UCSD-AML1 (cell line): Measurements from ENCODE around the gene CDC42EP2.

Experiments
- DNase-seq: peaks from one replicate; lab custom pipeline; 2025; ENCODE audit not compliant: unreplicated experiment; lab: John Stamatoyannopoulos, UW

CDC42EP2 gene

DNA sequence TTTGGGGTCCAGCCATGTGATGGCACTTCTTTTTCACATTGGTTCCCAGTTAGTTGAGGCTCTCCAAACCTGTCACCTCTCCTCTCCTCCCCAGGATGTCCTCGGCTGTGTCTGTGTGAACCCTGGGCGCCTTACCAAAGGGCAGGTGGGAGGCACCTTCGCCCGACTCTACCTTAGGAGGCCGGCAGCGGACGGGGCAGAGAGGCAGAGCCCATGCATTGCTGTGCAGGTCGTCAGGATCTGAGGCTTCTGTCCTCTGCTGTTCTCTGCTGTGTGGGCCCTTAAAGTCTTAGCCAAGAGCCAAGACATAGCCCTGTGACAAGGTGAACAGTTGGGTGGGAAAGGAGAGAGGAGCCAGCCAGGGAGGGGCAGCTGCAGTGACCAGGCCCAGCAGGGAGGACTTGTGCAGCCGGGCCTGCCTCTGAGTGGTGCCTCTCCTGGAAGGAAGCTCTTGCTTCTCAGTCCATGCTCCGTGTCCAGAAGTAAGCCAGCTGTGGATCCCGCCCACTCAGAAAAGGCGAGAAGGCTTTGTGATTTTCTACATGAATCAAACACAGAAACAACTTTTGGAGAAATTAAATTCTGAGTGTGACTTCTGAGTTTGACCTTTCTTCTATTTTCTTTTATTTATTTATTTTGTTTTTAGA lies 17.5 kb upstream of the CDC42EP2 start:
- no peak for DNase-seq

GRCh38 chr11:65298131-65298535 lies 16.5 kb upstream of the CDC42EP2 start:
- no peak for DNase-seq

- DNase-seq: no peak
Observed at GRCh38 chr11:65298655-65299179, 15.9 kb upstream of the CDC42EP2 start.

DNA sequence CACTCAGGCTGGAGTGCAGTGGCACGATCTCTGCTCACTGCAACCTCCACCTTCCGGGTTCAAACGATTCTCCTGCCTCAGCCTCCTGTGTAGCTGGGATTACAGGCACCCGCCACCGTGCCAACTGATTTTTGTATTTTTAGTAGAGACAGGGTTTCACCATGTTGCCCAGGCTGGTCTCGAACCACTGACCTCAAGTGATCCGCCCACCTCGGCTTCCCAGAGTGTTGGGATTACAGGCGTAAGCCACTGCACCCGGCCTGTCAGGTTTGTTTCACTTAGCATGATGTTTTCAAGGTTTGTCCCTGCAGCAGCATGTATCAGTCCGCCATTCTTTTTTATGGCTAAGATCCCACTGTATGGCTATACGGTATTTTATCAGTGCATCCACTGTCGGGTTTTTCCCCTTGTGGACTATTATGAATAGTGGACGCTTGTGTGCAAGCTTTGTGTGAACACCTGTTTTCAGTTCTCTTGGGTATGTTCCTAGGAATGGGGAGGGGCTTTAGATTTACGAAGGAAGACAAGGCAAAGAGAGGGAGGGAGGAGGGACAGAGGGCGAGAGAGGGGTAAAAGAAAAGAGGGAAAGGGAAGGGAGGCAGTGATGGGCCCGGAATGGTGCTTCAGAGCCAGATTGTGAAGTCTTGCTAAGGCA lies 13.9 kb upstream of the CDC42EP2 start:
- no peak for DNase-seq

- DNase-seq: no peak
Observed at GRCh38 chr11:65301491-65302329, 13.0 kb upstream of the CDC42EP2 start.

GRCh38 chr11:65303555-65303954 lies 11.1 kb upstream of the CDC42EP2 start:
- DNase-seq: no peak

- no peak for DNase-seq
Observed at GRCh38 chr11:65304110-65304509, 10.6 kb upstream of the CDC42EP2 start.

DNA sequence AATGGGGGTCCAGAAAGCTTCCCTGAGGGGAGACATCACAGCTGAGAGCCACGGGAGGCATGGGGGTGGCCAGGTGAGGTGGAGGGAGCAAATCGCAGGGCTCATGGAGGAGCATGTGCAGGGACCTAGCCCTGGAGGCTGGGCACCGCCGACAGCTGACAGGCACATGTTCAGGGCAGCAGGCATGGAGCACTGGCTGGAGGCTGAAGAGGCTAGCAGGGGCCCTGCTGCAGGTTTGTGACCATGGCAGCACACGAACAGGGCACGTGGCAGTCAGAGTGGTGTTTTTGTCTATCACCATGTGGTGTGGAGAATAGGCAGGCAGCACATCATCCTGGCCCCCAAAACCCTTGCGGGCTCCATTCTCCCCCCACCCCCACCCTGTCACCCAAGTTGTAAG lies 10.1 kb upstream of the CDC42EP2 start:
- DNase-seq: no peak

GRCh38 chr11:65305501-65306268 lies 9.0 kb upstream of the CDC42EP2 start:
- no peak for DNase-seq

DNA sequence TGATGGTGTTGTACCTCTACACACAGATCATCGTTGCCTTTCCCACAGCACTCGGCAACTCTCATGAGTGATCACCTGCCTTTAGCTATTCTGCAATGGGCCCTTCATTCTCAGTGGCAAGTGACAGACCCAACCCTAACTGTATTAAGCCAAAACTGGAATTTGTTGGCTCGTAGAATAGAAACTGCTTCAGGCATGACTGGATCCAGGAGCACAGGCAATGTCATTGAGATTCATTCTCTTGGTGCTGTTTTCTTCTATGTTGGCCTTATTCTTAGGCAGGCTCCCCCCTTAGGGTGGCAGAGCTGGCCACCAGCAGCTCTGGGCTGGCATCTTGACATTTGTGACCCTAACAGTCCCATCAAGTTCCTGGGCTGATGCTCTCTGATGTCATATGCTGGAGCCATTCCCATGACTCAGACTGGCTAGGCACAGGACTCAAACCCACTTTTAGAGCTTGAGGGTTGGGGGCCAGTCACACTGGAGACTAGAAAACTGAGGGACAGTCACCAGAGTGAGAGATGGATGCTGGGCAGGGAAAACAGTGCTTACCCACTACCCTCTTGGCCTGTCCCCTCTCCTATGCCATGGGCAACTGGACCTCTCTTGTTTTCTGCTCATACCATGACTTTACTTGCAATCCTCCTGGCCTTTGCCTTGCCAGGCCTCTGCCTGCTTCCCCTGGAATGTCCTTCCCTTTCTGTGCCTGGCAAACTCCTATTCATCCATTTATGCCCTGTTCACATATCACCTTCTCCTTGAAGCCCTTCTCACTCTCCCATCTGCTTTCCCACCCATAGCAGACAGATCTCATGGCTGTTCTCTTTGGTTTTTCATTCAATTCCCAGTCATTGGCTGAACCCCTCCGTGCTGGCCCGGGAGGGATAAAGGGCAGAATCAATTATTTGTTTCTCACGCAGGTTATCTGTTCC lies 7.1 kb upstream of the CDC42EP2 start:
- DNase-seq: no peak

- peak; percentile 30 for DNase-seq
Observed at GRCh38 chr11:65308281-65308891, 6.3 kb upstream of the CDC42EP2 start.

GRCh38 chr11:65309006-65309405 lies 5.7 kb upstream of the CDC42EP2 start:
- DNase-seq: no peak

DNA sequence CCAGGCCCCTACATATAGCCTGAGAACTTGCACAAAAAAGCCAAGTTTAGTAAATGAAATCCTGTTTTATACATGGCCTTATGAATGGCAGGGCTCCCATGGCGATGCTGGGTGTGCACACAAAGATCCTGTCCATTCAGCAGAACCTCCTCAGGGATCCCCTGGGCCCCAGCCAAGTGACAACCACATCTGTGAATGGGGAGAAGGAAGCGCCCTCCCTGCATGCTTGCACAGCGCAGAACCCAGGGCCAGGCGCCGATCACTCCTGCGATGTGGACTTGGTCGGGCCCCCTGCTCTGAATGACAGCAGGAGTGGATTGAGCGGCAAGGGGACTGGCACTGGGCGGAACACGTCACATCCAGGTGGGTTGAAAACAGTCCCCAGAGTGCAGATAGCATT lies 4.5 kb upstream of the CDC42EP2 start:
- DNase-seq: no peak

GRCh38 chr11:65310736-65311135 lies 3.9 kb upstream of the CDC42EP2 start:
- DNase-seq: no peak

GRCh38 chr11:65311170-65311678 lies 3.4 kb upstream of the CDC42EP2 start:
- DNase-seq: no peak

DNA sequence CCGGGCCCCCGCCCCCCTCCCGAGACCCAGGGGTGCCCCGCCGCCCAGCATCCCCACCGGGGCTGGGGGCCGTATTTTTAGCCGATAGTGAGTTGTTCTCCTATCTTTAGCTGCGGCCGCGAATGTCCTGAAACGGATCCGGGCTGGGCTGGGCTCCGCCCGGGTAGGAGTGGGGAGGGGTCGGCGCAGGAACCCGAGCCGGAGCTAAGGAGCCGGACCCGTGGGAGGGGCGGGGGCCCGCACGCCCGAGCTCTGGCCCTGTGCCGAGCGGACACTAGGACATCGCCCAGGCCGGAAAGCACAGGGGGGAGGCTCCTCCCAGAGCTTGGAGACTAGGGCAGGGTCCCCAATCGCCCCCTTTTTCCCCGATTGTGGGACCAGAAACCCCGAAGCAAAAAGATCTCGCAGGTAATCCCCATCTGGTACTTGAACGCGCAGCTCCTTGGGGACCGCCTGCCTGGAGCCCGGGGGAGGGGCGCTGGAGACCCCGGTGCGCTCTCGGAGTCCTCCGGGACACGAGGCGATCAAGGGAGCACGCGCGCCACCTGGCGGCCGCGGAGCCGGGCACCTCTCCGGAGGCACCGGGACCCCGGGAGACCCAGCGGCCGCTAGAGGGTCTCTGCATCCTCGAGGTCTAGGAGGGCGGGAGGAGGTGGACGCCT lies 669 bp downstream of the CDC42EP2 start:
- DNase-seq: peak; percentile 83

DNA sequence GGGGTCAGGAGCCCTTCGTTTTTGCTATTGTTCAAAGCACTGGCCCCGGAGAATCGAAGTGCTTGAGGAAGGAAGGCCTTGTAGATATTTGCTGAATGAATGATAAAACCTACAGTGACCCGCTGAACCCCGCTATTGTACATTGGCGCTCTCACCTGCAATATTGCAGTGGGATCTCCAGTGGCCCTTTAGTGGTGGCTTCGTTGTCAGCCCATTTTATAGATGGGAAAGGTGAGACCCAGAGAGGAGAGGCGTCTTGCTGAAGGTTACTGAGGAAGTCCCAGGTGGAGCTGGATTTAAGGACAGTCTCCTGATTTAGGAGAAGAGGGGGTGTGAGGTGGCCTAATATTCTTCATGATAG lies 1.2 kb downstream of the CDC42EP2 start:
- no peak for DNase-seq

GRCh38 chr11:65316227-65317024 lies 1.8 kb downstream of the CDC42EP2 start:
- no peak for DNase-seq
